SJCRH30 (cell line): ENCODE results near the gene EEF2K. TPM values are rescaled to one million over a fixed set of nuclear protein-coding genes. Genes with fewer than 3 reads are reported as not detected.

Source experiments
- DNase-seq, 2 experiments: peaks; one replicate each; pipeline ENCODE4 v3.0.0-alpha.2; 2015 to 2020
- H3K27ac ChIP-seq: fragments of 250-450 bp; sonication (Bioruptor Pico); 2 replicates; pipeline ENCODE4 v1.5.1; 2020; ENCODE audit warnings: mild to moderate bottlenecking, moderate library complexity
- H3K27me3 ChIP-seq: fragments of 250-450 bp; sonication (Bioruptor Pico); 2 replicates; pipeline ENCODE4 v1.5.1; 2020; ENCODE audit warnings: mild to moderate bottlenecking, moderate library complexity
- H3K36me3 ChIP-seq: fragments of 250-450 bp; sonication (Bioruptor Pico); 2 replicates; pipeline ENCODE4 v1.5.1; 2020; ENCODE audit warnings: mild to moderate bottlenecking, moderate library complexity
- H3K4me1 ChIP-seq: fragments of 250-450 bp; sonication (Bioruptor Pico); 2 replicates; pipeline ENCODE4 v1.5.1; 2020; ENCODE audit warnings: mild to moderate bottlenecking, moderate library complexity
- H3K4me3 ChIP-seq: fragments of 250-450 bp; sonication (Bioruptor Pico); 2 replicates; pipeline ENCODE4 v1.5.1; 2020; ENCODE audit warnings: mild to moderate bottlenecking, moderate library complexity
- H3K9me3 ChIP-seq: fragments of 250-450 bp; sonication (Bioruptor Pico); replicated peaks from 2 replicates; pipeline ENCODE4 v1.5.1; 2020; ENCODE audit warnings: mild to moderate bottlenecking, moderate library complexity
- total RNA-seq: library from RNA; depleted of rRNA; stranded (reverse); fragments of >200 nt; shearing (Covaris generic); gene quantifications from 2 replicates; pipeline ENCODE4 v1.2.3, GENCODE V29; 2014

Gene EEF2K
- total RNA-seq, 1 experiment from 2014 or later = 23.0 TPM

DNA sequence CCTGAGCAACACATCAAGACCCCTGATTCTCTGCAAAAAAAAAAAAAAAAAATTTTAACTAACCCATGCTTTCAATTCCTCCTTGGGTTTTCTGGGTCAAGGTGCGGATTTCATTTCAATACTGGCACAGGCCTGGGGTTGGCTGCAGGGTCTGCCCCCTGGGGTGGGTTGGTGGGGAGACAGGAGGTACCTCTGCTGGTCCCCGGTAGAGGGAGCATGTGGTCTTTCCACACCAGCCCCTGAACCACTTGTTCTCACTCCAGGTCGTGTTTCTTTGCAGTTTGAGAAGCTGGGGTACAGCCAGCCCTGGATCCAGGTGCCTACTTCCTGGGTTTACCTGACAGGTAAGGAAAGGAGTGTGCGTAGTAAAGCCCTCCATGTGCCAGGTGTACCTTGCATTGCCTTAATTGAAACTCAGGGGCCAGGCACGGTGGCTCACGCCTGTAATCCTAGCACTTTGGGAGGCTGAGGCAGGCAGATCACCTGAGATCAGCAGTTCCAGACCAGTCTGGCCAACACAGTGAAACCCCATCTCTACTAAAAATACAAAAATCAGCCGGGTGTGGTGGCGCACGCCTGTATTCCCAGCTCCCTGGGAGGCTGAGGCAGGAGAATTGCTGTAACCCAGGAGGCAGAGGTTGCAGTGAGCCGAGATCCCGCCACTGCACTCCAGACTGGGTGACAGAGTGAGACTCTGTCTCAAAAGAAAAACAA is 22.0 kb upstream of the EEF2K start:
- Histone ChIP-seq H3K27ac (no peak overlapping the region), H3K9me3 (no peaks in the 10 kb centered on the region), H3K4me1 (no peaks in the 10 kb centered on the region; the same call in 1 of the 2 replicates), H3K36me3 (no peaks in the 10 kb centered on the region), H3K4me3 (no peak overlapping the region), H3K27me3 (no peaks in the 10 kb centered on the region)
- DNase-seq = peak in 1 of 2 experiments; percentile 28

DNA sequence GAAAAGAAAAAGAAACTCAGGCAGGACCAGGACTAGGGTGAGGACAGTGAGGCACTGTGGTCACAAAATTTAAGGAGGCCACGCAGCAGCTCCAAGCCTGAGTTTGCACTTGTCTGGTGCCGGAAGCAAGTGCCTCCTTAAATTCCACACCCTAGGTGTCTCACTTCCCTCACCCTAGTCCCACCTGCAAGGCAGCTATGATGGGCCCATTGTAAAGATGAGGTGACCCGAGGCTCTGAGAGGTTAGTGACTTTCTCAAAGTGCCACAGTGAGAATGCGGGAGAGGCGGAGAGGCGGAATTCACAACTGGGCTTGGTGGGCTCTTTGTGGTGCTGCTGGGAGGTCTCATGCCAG is 21.5 kb upstream of the EEF2K start:
- Histone ChIP-seq H3K4me3 (no peak overlapping the region), H3K27ac (no peak overlapping the region), H3K9me3 (no peaks in the 10 kb centered on the region), H3K4me1 (no peaks in the 10 kb centered on the region; the same call in 1 of the 2 replicates), H3K36me3 (no peaks in the 10 kb centered on the region), H3K27me3 (no peaks in the 10 kb centered on the region)
- no peak for DNase-seq

DNA sequence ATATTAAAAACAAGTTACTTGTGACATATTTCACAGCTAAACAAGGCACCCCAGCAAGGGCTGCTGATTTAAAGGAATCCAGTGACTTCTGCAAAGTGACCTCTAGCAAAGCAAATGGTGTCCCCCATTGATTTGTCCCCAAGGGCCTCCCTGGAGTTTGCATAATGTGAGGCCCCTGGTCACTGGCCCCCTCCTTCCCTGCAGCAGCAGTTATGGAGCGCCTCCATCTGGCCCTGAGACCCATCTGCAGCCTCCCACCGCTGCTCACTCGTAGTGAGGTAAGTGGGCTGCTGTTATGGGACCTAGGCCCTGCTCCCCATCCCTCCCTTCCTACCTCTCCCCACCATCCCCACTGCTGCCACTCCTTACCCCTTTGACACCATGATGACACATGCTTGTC is 19.6 kb upstream of the EEF2K start:
- no peak overlapping the region for H3K4me3 ChIP-seq
- H3K27ac ChIP-seq = no peak overlapping the region
- no peaks in the 10 kb centered on the region for H3K9me3 ChIP-seq
- no peaks in the 10 kb centered on the region; the same call in 1 of the 2 replicates for H3K4me1 ChIP-seq
- H3K27me3 ChIP-seq = no peaks in the 10 kb centered on the region
- H3K36me3 ChIP-seq = no peaks in the 10 kb centered on the region
- DNase-seq = peak in 1 of 2 experiments; percentile 28

DNA sequence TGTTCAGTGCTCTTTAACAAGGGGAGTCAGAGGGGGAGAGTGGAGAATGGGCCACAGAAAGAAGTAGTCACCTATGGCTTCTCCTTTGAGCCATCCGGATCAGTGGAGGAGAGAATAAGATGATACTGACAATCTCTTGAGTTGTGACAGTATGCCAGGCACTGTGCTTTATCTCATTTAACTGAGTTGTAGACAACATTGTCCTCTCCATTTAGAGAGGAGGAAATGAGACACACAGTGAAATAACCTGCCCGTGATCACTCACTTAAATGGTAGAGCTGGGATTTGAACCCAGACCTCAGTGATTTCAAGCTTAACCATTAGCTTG is 17.8 kb upstream of the EEF2K start:
- Histone ChIP-seq H3K4me1 (no peaks in the 10 kb centered on the region; the same call in 1 of the 2 replicates), H3K4me3 (no peak overlapping the region), H3K27me3 (no peaks in the 10 kb centered on the region), H3K9me3 (no peaks in the 10 kb centered on the region), H3K36me3 (no peaks in the 10 kb centered on the region), H3K27ac (no peak overlapping the region)
- DNase-seq = no peak

DNA sequence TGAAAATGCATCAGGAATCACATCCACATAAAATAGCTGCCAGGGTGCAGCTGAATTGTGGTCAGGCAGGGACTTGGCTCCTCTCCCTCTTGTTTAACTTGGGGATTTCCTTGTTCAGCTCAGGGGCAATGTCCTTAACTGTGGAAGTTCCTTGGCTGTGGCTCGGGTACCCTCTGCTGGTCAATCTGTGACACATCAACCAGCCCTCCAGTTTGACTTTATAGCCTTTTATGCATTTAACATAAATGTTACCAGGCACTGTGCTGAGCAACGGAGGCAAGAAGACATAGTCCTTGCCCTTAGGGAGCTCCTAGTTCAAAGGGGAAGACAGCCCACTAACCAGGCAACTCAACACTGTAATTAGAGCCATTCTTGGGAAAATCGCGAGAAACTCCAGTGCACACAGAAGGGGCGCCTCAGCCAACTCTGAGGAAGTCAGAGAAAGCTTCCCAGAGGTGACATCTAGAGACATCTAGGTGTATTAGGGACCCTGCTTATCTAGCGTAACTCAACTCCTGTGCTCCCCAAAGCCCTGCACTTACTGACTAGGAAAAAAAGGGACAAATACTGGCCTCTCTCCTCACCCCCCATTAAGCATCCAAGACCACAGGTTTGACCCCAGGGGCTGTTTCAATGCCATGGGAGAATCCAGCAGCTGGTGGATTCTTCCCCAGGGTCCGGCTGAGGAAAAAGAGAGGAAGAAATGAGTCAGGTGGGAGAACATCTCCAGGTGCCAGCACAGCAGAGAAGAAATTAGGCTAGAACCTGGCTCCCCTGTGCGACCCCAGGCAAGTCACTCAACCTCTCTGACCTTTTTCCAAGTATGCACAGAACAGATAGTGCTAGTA is 17.3 kb upstream of the EEF2K start:
- H3K9me3 ChIP-seq = no peaks in the 10 kb centered on the region
- peak; percentile 72 to 87 for DNase-seq
- no peak overlapping the region for H3K4me3 ChIP-seq
- no peaks in the 10 kb centered on the region for H3K27me3 ChIP-seq
- H3K4me1 ChIP-seq = no peaks in the 10 kb centered on the region; the same call in 1 of the 2 replicates
- no peak overlapping the region for H3K27ac ChIP-seq
- no peaks in the 10 kb centered on the region for H3K36me3 ChIP-seq

DNA sequence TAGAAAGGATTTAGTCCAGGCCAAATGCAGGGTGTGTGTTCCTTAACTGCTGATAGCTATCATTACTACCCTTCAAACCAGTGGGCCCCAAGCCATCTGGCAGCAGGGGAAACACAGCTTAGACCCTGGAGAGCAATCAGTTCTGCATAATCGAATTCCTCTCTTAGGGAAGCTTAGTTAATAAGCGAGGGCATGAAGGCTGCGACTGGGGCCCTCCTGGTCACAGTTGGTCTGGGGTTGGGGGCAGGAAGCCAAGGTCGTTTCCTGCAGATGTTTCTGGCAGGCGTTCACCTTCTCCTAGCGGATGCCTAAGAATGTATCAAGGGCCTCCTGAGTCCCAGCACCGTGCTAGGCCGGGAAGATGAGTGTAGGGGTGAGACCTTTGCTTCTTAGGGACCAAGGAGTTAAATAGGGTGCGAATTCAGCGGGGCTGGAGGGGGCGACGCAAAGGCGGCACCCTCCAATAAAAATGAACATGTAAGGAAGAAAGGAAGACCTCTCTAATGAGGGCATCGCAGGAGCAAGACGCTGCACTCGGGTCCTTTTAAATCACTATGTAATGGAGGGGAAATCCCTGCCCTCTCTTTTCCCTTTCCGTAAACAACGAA is 16.5 kb upstream of the EEF2K start:
- Histone ChIP-seq H3K27ac (no peak overlapping the region), H3K4me3 (peak overlapping the region; percentile 66), H3K4me1 (no peaks in the 10 kb centered on the region; the same call in 1 of the 2 replicates), H3K36me3 (no peaks in the 10 kb centered on the region), H3K27me3 (no peaks in the 10 kb centered on the region), H3K9me3 (no peaks in the 10 kb centered on the region)
- DNase-seq = peak in 1 of 2 experiments; percentile 33

DNA sequence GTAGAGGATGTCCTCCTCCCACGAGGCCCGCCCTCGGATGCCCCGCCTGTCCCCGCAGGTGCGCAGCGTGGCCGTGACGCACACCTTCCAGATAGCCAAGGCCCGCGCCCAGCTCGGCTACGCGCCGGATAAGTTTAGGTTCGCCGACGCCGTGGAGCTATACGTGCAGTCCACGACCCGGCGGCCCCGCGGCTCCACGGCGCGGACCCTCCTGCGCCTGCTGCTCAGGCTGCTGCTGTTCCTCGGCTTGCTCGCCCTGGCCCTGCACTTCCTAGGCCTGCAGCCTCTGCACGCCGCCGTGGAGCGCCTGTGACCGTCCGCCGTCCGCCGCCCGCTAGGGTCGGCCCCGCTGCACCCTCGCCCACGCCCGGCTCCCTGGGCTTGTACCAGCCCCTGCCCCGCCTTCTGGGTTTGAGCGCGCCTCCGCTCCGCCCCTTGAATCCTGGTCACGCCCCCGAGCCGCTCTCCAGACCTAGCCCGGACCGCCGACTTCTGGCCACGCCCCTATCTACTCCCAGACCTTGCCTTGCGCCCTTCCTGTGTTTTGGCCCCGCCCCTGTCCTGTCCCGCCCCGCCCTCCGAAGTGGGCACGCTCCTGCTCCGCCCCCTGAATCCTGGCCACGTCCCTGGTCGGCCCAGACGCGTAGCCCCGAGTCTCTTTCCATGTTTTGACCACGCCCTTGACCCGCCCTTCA is 15.8 kb upstream of the EEF2K start:
- Histone ChIP-seq H3K27ac (no peak overlapping the region), H3K4me3 (peak overlapping the region; percentile 66), H3K36me3 (no peaks in the 10 kb centered on the region), H3K27me3 (no peaks in the 10 kb centered on the region), H3K9me3 (no peaks in the 10 kb centered on the region), H3K4me1 (no peaks in the 10 kb centered on the region; the same call in 1 of the 2 replicates)
- peak; percentile 99 for DNase-seq

DNA sequence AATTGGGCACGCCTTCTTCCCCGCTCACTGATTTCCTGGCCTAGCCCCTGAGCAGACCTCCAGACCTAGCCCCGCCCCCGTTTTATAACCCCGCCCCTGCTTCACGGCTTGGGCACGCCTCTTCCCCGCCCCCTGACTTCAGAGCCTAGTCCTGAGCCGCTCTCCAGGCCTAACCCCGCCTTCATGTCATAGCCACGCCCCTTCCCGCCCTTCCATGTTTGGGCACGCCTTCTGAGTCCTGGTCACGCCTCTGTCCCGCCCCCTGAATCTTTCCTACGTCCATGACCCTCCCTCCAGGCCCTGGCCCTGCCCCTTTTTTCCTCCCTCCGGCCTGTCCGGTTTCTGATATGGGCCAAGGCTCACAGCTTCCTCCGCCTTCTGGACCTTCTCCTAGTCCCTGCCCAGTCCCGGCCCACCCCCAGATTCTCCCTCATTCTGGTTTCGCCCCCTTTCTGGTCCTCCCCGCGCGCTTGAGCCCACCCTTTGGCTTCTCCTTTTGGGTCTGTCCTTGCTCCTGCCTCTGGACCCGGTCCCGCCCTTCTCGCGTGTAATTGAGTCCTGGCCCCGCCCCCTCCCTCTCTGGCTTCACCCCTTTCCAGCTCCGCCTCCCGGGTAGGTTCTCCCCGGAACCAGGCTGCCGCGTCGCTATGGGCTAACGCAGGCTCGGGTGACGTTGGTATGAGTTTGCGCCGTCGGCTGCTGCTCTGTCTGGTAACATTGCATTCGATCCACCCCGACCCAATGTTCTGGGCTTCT is 15.1 kb upstream of the EEF2K start:
- peak; percentile 97 to 99 for DNase-seq
- no peaks in the 10 kb centered on the region for H3K27me3 ChIP-seq

DNA sequence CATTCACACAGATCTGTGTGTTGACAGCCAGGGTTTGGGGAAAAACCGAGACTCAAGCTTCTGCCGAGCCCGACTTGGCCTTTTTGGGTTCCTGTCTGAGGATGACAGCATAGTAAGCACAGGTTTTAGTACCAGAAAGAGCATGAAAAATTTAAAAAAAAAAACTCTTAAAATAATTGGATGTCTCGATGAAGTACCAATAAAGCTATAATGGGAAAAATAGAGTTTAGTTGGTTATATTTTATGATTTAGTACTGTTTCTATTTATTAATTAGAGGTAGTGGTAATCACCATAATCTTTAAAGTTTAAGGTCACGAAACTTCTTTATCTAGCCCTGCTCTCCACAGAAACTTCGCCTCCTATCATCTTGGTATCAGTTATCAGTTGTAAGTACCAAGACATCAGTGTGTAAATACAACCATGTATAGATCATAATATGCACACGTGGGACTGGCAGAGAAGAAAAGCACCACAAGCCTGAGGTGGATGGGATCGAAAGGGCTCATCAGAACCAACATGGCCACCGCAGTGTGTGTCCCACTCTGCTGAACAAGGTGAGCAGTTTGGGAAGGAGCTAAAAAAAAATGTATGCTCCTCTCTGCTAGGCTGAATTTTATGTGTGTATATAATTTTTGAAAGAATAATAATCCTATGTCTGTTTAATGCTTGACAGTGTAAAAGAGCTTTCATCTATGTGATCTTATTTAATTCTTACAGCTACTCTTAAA is 14.4 kb upstream of the EEF2K start:
- Histone ChIP-seq H3K4me1 (no peaks in the 10 kb centered on the region; the same call in 1 of the 2 replicates), H3K27ac (peak overlapping the region; percentile 58), H3K4me3 (peak overlapping the region; percentile 66), H3K9me3 (no peaks in the 10 kb centered on the region), H3K36me3 (no peaks in the 10 kb centered on the region), H3K27me3 (no peaks in the 10 kb centered on the region)
- peak in 1 of 2 experiments; percentile 57 for DNase-seq

More for the DNA sequence above, 15.1 kb upstream of the EEF2K start:
- H3K4me3 ChIP-seq = peak overlapping the region; percentile 66
- no peaks in the 10 kb centered on the region for H3K36me3 ChIP-seq
- no peaks in the 10 kb centered on the region; the same call in 1 of the 2 replicates for H3K4me1 ChIP-seq
- peak overlapping the region; percentile 58 for H3K27ac ChIP-seq
- no peaks in the 10 kb centered on the region for H3K9me3 ChIP-seq

DNA sequence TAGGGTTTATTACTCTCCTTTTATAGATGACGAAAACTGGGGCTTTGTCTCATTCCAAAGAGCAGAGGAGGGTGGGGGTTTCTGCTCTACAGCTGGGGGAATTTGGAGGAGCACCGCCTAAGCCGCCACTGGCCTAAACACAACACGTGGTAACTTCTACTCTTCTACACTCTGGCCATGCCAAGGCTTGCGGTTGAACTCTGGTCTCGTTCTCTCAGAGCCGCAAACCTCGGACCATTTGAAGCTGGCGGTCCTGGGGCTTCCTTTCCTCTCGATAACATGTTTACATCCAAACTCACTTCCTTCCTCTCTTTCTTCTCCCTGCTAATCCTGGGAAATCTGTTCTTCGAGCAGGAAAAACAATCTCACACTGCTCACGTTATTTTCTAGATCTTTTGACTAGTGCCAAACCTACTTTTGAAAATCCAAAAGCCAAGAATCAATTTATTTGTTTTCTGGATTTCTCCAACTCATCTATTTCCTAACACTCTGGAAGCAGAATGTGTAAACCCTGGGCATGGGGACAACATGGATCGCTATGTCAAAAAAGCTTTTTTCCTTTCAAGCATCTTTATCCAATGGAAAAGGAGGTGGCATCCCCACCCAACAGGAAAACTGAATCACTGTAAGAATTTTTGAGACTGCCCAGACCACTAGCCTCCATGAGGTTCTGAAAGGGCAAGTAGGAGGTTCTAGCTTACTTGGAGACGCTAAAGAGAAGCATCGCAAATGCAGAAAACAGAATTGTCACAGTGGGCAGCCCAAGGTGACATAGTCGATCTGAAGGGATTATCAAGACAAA is 13.6 kb upstream of the EEF2K start:
- Histone ChIP-seq H3K4me3 (peak overlapping the region; percentile 66), H3K27ac (peak overlapping the region; percentile 58; the same call in 1 of the 2 replicates), H3K9me3 (no peaks in the 10 kb centered on the region), H3K27me3 (no peaks in the 10 kb centered on the region), H3K4me1 (no peaks in the 10 kb centered on the region; the same call in 1 of the 2 replicates), H3K36me3 (no peaks in the 10 kb centered on the region)
- DNase-seq = peak; percentile 80 to 85

DNA sequence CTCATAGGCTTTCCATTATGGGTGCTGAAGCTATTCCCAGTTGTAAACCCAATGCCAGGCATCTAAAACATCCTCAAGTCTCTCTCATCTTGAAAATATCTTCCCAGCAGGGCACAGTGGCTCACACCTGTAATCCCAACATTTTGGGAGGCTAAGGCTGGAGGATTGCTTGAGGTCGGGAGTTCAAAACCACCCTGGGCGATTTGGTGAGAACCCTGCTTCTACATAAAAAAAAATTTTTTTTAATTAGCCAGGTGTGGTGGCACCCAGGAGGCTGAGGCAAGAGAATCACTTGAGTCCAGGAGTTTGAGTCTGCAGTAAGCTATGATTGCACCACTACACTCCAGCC is 13.0 kb upstream of the EEF2K start:
- Histone ChIP-seq H3K36me3 (no peaks in the 10 kb centered on the region), H3K4me3 (no peak overlapping the region), H3K4me1 (no peaks in the 10 kb centered on the region; the same call in 1 of the 2 replicates), H3K27ac (no peak overlapping the region), H3K27me3 (no peaks in the 10 kb centered on the region), H3K9me3 (no peaks in the 10 kb centered on the region)
- DNase-seq = no peak

DNA sequence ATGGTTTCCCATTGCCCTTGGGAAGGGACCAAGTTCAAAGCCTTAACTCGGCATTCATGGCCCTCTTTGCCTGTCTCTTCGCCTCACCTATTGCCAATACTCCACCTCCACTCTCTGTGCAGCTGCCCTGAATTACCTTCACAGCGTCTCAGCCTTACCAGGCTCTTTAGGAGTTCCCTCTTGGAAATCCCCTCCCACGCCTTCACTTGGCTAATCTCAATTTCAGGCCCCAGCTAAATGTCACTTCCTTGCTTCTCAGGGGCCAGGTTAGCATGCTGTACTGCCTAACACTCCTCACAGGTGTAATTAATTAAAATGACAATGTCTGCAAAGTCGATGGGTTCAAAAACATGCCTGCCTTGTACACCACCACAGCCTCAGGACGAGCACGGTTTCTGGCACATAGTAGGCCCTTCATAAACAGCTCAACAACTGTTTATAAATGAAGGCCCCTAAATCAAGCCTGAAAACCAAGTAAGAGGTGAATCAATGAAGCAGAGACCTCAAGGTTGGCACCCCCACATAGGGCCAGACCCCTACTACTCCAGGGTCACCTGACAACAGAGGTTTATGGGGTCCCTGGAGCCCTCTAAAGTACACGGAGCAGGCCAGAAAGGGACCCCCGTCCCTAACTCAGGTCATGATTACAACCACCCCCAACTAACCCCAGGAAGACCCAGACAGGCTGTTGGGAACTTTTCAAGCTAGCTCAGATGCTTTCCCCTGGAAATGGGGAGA is 11.2 kb upstream of the EEF2K start:
- no peaks in the 10 kb centered on the region for H3K4me1 ChIP-seq
- H3K9me3 ChIP-seq = no peaks in the 10 kb centered on the region
- no peak overlapping the region for H3K4me3 ChIP-seq
- no peaks in the 10 kb centered on the region for H3K27me3 ChIP-seq
- no peaks in the 10 kb centered on the region for H3K36me3 ChIP-seq
- DNase-seq = no peak
- H3K27ac ChIP-seq = no peak overlapping the region

DNA sequence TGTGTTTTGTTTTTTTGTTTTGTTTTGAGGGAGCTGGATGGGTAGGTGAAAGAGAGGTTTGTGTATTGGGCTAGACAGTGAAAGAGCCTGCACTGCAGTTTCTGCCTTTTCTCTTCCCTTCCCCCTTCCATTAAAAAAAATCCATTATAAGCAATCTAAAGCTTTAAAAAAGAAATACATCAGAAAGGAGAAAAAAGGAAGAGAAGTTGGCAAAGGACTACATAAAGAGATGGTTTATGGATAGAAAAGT is 10.7 kb upstream of the EEF2K start:
- Histone ChIP-seq H3K27me3 (no peaks in the 10 kb centered on the region), H3K4me1 (no peaks in the 10 kb centered on the region), H3K36me3 (no peaks in the 10 kb centered on the region), H3K9me3 (no peaks in the 10 kb centered on the region), H3K4me3 (no peak overlapping the region), H3K27ac (no peak overlapping the region)
- DNase-seq = no peak
